ENCODE measurements around the gene ZNF512B.
A peak's percentile ranks its signal among the peaks of the same experiment; 100 is the strongest.

The ZNF512B gene

DNA sequence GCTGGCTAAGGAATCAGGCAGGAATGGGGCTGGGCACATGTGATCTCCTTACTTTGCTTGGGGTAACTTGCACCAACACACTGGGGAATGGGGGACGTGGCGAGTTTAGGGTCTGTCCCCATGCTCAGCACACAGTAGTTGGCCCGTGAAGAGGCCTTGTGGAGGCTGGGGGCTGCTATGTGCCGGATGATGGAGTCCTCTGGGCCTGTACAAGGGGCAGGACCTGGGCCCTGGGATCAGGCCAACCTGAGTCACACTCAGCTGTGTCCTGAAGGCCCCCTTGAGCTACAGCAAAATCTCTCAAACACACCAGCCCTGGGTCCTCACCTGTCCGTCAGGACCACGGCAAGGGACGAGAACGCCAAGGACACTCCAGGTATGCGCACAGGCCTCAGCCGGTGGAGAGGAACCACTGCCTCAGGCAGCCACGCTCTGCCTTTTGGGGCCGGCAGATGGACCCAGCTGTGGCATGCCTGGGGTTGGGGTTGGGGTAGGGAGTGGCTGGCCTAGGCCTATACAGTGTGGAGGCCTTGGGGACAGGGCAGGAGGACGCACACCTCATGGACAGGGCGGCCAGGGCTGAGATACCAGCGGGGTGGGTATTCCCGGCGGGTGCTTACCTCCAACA lies 24.6 kb downstream of the ZNF512B start:
- Histone ChIP-seq H3K4me1 (ENCODE audit: insufficient read depth, low read length) (peaks cover 12% of the 10 kb centered on the region), H3K27ac (ENCODE audit: low read depth, low read length) (no peak overlapping the region), H3K4me3 (ENCODE audit: low read length) (no peak overlapping the region), H3K27me3 (ENCODE audit: insufficient read depth, low read length) (no peaks in the 10 kb centered on the region), H3K9ac (ENCODE audit: low read depth, low read length) (no peak overlapping the region), H3K36me3 (ENCODE audit: insufficient read depth, low read length) (peaks cover 38% of the 10 kb centered on the region), H3K9me3 (ENCODE audit: insufficient read depth, low read depth, low read length) (no peaks in the 10 kb centered on the region)
- WGBS = 93% methylated on average over 17 of the region's 17 CpGs

DNA sequence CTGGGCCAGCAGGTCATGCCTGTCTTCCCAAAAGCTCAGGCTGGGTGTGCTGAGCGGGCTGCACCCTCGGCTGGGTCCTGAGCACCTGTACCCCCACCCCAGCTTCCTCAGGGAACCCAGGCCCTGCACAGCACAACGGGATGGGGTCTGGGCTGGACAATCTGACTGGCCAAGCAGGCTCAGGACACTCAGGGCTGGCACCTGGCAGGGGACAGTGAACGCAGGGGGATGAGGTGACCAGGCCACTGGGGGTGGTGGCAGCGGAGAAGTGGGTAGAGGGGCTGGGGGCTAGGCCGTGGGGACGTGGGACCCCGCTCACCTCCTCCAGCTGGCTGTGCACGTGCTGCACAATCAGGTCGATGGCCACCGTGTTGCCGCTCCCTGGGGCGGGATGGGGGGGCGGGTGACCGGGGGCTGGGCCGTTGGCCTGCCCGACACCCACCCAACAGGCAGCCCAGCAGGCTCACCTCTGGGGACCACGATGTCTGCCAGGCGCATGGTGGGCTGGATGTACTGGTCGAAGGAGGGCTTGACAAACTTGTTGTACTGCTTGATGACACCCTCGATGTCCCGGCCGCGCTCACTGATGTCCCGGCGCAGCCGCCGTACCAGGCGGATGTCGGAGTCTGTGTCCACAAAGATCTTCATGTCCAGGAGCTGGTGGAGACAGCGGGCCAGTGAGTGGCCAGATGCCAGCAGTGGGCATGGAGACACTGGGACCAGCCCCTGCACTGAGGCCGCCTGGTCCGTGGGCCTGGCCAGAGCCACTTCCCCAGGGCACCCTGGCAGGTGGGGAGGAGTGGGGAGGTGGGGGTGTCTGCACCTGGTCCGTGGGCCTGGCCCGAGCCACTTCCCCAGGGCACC lies 25.4 kb downstream of the ZNF512B start:
- H3K27me3 ChIP-seq (ENCODE audit: insufficient read depth, low read length) = no peaks in the 10 kb centered on the region
- H3K9ac ChIP-seq (ENCODE audit: low read depth, low read length) = no peak overlapping the region
- peaks cover 9% of the 10 kb centered on the region for H3K4me1 ChIP-seq (ENCODE audit: insufficient read depth, low read length)
- H3K9me3 ChIP-seq (ENCODE audit: insufficient read depth, low read depth, low read length) = no peaks in the 10 kb centered on the region
- H3K27ac ChIP-seq (ENCODE audit: low read depth, low read length) = no peak overlapping the region
- no peak overlapping the region for H3K4me3 ChIP-seq (ENCODE audit: low read length)
- H3K36me3 ChIP-seq (ENCODE audit: insufficient read depth, low read length) = peaks cover 42% of the 10 kb centered on the region
- WGBS = 96% methylated on average over 35 of the region's 35 CpGs

DNA sequence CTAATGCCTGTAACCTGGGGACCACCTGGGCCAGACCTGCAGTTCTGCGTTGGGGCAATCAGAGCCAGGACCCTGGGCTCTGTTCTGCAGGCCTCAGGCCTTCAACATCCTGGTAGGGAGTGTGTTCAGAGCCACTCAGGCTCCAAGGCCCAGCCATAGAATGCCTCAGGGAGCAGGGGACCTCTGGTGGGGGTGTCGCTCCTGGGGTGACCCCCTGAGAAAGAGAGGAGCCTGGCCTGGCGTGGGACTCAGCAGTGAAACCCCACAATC lies 26.0 kb downstream of the ZNF512B start:
- 94% methylated on average over 3 of the region's 3 CpGs for WGBS
- H3K27ac ChIP-seq (ENCODE audit: low read depth, low read length) = no peak overlapping the region

DNA sequence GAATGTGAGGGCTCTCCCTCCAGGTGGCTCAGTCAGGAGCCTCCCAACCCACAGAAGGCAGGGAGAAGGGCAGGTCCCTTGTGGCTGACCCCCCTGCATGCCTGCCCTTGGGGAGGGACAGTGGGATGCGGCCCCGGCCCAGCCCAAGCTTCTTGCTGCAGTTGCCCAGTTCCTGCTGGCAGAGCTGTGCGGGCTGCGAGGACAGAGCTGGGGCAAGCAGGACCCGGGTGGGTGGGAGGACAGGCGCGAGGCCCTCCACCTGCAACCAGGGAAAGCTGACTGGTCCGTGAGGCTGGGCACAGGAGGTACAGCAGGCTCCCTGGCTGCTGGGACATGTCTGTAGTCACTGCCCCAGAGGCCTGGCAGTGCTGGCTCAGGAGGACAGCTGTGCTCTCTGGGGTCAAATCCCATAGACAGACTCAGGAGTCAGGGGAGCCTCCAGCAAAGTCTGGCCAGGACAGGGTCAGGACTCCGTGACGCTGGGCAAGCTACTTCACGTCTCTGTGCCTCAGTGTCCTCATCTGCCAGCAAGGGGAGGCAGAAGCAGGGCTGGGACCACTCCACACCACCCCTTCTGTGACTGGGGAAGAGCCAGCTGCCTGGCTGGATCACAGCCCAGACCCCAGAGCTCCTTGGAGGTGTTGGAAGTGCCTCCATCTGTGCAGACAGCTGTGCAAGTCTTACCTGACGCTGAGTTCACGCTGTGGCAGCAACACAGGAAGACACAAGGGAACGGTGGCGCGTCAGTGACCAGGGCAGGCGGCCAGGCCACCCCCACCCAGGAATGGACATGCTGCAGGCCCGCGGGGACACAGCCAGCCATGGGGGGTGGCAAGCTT lies 26.5 kb downstream of the ZNF512B start:
- peak overlapping the region; percentile 53; the same call in 1 of the 2 replicates for H3K9ac ChIP-seq (ENCODE audit: low read depth, low read length)
- H3K36me3 ChIP-seq (ENCODE audit: insufficient read depth, low read length) = peaks cover 42% of the 10 kb centered on the region
- no peak overlapping the region for H3K4me3 ChIP-seq (ENCODE audit: low read length)

More for the DNA sequence above, 26.0 kb downstream of the ZNF512B start:
- Histone ChIP-seq H3K9ac (ENCODE audit: low read depth, low read length) (no peak overlapping the region), H3K27me3 (ENCODE audit: insufficient read depth, low read length) (no peaks in the 10 kb centered on the region), H3K4me3 (ENCODE audit: low read length) (no peak overlapping the region), H3K9me3 (ENCODE audit: insufficient read depth, low read depth, low read length) (no peaks in the 10 kb centered on the region), H3K36me3 (ENCODE audit: insufficient read depth, low read length) (peaks cover 42% of the 10 kb centered on the region), H3K4me1 (ENCODE audit: insufficient read depth, low read length) (peaks cover 7% of the 10 kb centered on the region)

DNA sequence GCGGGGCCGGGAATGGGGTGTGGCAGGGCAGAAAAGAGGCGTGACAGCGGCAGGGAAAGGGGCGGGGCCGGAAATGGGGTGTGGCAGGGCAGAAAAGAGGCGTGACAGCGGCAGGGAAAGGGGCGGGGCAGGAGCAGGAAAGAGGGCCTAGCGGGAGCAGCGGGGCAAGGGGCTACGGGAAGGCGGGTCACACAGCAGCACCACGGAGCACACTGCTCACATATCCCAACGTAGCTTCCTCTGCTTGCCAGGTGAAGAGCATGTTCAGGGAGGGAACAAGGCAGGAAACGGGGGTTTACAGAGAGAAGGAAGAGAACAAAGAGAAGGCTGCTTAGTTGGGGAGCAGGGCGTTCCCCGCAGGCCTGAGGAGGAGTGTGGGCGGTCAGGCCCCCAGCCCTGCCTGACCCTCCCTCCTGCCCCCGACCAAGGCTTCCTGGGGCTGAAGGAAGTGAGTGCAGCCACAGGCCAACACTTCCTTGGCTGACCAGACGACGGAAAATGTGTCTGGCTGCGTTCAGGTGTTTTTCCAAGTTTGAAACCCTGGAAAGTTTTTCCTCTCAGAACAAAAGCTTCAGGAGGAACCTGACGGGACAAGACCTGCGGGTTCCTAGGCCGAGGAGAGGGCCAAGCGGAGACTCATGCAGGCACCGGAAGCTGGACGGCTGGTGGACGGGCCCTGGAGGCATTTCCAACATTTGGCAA lies 27.3 kb downstream of the ZNF512B start:
- WGBS = 59% methylated on average over 30 of the region's 30 CpGs
- no peaks in the 10 kb centered on the region for H3K27me3 ChIP-seq (ENCODE audit: insufficient read depth, low read length)
- peaks cover 7% of the 10 kb centered on the region for H3K4me1 ChIP-seq (ENCODE audit: insufficient read depth, low read length)
- H3K9me3 ChIP-seq (ENCODE audit: insufficient read depth, low read depth, low read length) = no peaks in the 10 kb centered on the region
- peak overlapping the region; percentile 53; the same call in 1 of the 2 replicates for H3K9ac ChIP-seq (ENCODE audit: low read depth, low read length)
- peak overlapping the region; percentile 35; the same call in 1 of the 2 replicates for H3K4me3 ChIP-seq (ENCODE audit: low read length)
- H3K36me3 ChIP-seq (ENCODE audit: insufficient read depth, low read length) = peaks cover 42% of the 10 kb centered on the region
- peak overlapping the region; percentile 57 for H3K27ac ChIP-seq (ENCODE audit: low read depth, low read length)

More for the DNA sequence above, 26.5 kb downstream of the ZNF512B start:
- peak overlapping the region; percentile 57 for H3K27ac ChIP-seq (ENCODE audit: low read depth, low read length)
- 95% methylated on average over 19 of the region's 19 CpGs for WGBS
- no peaks in the 10 kb centered on the region for H3K9me3 ChIP-seq (ENCODE audit: insufficient read depth, low read depth, low read length)
- H3K4me1 ChIP-seq (ENCODE audit: insufficient read depth, low read length) = peaks cover 7% of the 10 kb centered on the region
- H3K27me3 ChIP-seq (ENCODE audit: insufficient read depth, low read length) = no peaks in the 10 kb centered on the region

DNA sequence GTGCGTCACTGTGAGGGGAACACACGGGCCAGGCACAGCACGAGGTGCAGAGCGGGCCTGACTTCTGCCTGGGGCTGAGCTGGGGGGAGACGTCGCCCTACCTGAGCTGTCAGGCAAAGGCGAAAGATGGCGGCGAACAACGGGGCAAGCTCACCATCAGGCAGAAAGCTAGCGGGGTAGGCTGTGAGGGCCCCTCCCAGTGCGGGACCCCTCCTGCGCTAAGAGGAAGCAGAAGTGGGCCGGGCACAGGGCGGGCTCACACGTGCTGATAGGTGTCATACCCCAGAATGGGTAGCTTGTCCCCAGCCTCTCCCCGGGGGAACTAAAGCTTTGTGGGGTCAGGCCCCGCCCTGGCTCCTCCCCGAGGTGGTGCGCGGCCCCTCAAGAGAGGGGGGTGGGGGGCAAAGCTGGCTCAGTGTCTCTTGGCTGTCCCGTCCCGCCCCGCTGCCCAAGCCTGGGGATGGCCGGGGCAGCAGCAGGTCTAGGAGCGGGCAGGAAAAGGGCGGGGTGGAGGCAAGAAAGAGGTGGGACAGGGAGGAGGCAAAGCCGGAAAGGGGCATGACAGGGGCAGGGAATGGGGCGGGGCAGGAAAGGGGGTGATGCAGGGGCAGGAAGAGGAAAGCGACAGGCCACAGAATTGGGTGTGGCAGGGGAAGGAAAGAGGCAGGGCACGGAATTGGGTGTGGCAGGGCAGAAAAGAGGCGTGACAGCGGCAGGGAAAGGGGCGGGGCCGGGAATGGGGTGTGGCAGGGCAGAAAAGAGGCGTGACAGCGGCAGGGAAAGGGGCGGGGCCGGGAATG lies 28.2 kb downstream of the ZNF512B start:
- Histone ChIP-seq H3K9me3 (ENCODE audit: insufficient read depth, low read depth, low read length) (no peaks in the 10 kb centered on the region), H3K9ac (ENCODE audit: low read depth, low read length) (no peak overlapping the region), H3K27me3 (ENCODE audit: insufficient read depth, low read length) (no peaks in the 10 kb centered on the region), H3K27ac (ENCODE audit: low read depth, low read length) (no peak overlapping the region), H3K4me3 (ENCODE audit: low read length) (no peak overlapping the region), H3K4me1 (ENCODE audit: insufficient read depth, low read length) (peaks cover 7% of the 10 kb centered on the region), H3K36me3 (ENCODE audit: insufficient read depth, low read length) (peaks cover 42% of the 10 kb centered on the region)
- 87% methylated on average over 31 of the region's 39 CpGs for WGBS

DNA sequence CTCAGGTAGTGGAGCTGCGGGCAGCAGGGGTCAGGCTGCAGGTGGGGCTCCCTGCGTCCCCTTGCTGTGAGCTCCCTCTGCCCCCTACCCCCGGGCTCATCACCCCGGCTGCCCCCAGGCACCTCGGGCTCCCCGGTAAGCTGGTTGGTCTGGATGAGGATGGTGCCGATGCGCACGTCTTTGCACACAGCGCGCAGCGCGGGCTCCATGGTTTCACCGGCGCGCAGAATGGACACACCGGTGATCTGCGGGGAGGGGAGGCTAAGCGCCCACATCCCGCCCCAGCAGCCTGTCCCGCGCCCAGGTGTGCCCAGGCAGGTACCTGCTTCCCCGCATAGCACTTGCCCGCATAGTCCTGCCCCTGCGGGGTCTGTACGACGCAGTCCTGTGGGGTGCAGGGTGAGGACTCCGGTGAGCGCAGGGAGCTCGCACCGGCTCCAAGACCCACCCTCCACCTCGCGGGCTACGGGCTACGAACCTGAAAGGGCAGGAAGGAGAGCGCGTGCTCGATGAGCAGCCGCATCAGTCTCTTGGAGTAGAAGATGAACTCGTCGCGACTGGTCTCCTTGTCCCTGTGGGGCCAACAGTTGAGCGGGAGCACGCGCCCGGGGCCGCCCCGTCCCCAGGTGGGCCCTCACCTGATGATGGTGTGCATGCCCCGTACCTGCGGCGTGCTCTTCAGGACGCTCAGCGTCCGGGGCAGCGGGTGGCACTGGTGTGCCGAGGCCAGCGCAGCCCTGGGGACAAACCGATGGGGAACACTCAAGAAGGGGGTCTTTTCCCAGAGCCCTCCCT lies 29.1 kb downstream of the ZNF512B start:
- peaks cover 40% of the 10 kb centered on the region for H3K36me3 ChIP-seq (ENCODE audit: insufficient read depth, low read length)
- 96% methylated on average over 58 of the region's 58 CpGs for WGBS
- no peaks in the 10 kb centered on the region for H3K27me3 ChIP-seq (ENCODE audit: insufficient read depth, low read length)
- H3K4me1 ChIP-seq (ENCODE audit: insufficient read depth, low read length) = peaks cover 7% of the 10 kb centered on the region
- H3K27ac ChIP-seq (ENCODE audit: low read depth, low read length) = no peak overlapping the region
- H3K9ac ChIP-seq (ENCODE audit: low read depth, low read length) = no peak overlapping the region
- H3K4me3 ChIP-seq (ENCODE audit: low read length) = no peak overlapping the region
- H3K9me3 ChIP-seq (ENCODE audit: insufficient read depth, low read depth, low read length) = no peaks in the 10 kb centered on the region

DNA sequence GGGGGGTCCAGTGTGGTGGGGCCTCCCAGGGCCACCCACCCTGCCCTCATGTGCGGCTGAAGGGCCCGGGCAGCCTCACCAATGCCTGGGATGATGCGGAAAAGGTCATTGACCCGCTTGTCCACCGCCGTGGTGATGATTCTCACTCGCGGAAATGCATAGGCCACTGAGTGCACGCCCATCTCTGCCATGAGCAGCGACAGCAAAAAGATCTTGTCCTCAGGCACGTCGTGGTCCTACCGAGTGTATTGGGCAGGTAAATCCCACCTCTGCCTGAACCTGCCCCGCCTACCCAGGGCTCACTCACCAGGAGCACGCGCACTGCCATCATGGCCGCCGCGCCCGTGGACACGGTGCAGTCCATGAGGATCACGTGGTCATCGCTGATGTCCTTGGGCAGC lies 29.7 kb downstream of the ZNF512B start:
- no peak overlapping the region for H3K4me3 ChIP-seq (ENCODE audit: low read length)
- no peak overlapping the region for H3K9ac ChIP-seq (ENCODE audit: low read depth, low read length)
- peaks cover 39% of the 10 kb centered on the region for H3K36me3 ChIP-seq (ENCODE audit: insufficient read depth, low read length)
- H3K27me3 ChIP-seq (ENCODE audit: insufficient read depth, low read length) = no peaks in the 10 kb centered on the region
- H3K27ac ChIP-seq (ENCODE audit: low read depth, low read length) = no peak overlapping the region
- H3K9me3 ChIP-seq (ENCODE audit: insufficient read depth, low read depth, low read length) = no peaks in the 10 kb centered on the region
- peaks cover 7% of the 10 kb centered on the region for H3K4me1 ChIP-seq (ENCODE audit: insufficient read depth, low read length)
- WGBS = 97% methylated on average over 23 of the region's 23 CpGs

DNA sequence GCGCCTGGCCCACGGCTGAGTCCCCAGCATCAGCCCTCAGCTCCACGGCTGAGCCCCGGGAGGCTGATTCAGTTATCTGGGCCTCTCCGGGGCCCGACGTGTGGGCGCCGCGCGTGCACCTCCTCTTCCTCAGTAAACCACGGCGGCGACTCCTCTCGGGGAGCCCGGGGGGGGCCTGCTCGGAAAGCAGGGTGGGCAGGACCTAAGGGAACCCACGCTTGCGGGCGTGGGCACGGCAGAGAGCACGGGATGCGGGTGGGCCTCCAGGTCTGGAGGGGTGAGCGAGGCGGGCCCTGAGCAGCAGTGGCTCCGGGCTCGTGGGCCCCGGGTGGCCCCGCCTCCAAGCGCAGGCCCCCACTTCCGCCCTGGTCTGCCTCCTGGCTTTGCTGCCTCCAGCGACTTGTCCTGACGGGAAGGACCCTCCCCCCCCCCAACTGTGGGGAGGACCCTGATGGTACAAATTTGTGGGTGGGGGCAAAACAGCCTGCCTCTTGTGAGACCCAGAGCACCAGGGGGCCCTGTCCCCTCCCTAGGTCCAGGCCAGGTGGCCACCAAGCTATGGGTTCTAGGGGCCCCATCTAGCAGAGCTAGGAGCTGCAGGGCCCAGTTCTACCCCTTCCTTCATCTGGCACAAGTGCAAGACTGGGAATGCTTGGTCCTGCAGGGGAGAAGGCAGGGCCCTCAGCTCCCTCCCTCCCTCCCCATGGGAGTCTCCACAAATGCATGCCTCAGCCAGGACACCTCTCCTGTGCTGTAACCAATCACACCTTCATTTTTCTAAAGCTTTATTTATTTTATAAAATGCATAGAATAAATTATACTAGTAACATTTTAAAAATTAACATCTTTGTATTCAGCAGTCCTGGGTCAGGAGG lies 30.4 kb downstream of the ZNF512B start:
- no peak overlapping the region for H3K27ac ChIP-seq (ENCODE audit: low read depth, low read length)

More for the DNA sequence above, 30.4 kb downstream of the ZNF512B start:
- Histone ChIP-seq H3K4me3 (ENCODE audit: low read length) (no peak overlapping the region), H3K4me1 (ENCODE audit: insufficient read depth, low read length) (peaks cover 7% of the 10 kb centered on the region), H3K9me3 (ENCODE audit: insufficient read depth, low read depth, low read length) (no peaks in the 10 kb centered on the region), H3K27me3 (ENCODE audit: insufficient read depth, low read length) (no peaks in the 10 kb centered on the region), H3K9ac (ENCODE audit: low read depth, low read length) (no peak overlapping the region), H3K36me3 (ENCODE audit: insufficient read depth, low read length) (peaks cover 35% of the 10 kb centered on the region)
- WGBS = 97% methylated on average over 31 of the region's 33 CpGs

Measured in HUES64 (cell line).